ENCODE results near the gene TEN1. TPM values are rescaled to one million over a fixed set of nuclear protein-coding genes. Genes with fewer than 3 reads are reported as not detected.
A peak's percentile ranks its signal among the peaks of the same experiment; 100 is the strongest.

Gene TEN1
- total and polyA plus RNA-seq, 2 experiments from 2014 or later: 23.8 to 26.9 TPM

- Histone ChIP-seq H3K27me3 (no peaks in the 10 kb centered on the region), H3K36me3 (peaks cover 2% of the 10 kb centered on the region), H3K9me3 (ENCODE audit: low read depth) (no peaks in the 10 kb centered on the region), H3K27ac (no peak within 1 kb of the TSS), H3K4me1 (ENCODE audit: low read depth) (peaks cover 3% of the 10 kb centered on the region), H3K4me3 (peak within 1 kb of the TSS; percentile 94)
- peak; percentile 96 to 97 for DNase-seq (ENCODE audit: low read depth in 1 of 2, low spot score in 1 of 2)
- no peak for TF ChIP-seq CTCF (IDR thresholded peaks at IDR 0.05; ENCODE audit: low read depth, low read length)
Measured at GRCh38 chr17:75940727-75941441, 38.2 kb upstream of the TEN1 start, which contains the start of gene FBF1. Gene FBF1 (minus strand): TSS chr17:75941042. CDS start chr17:75938149, 2,893 bp downstream.

DNA sequence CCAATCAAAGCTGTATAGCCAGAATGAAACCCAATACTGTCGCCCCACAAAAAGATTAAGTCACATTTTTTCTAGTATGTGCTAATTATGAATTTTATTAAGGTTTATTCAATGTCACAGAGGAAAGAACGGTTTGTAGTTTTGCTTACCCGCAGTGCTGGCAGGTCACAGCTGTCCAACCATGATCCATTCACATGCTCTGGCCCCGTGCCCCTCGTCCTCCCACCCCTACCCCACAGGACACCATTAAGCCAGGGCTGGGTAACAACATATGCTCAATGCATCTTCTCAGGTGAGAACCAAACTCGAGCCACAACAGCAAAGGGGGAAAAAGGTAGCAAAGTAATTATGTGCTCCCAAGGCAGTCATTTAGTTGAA is 37.6 kb upstream of the TEN1 start:
- Histone ChIP-seq H3K9me3 (ENCODE audit: low read depth) (no peaks in the 10 kb centered on the region), H3K27ac (no peak overlapping the region), H3K4me1 (ENCODE audit: low read depth) (peaks cover 3% of the 10 kb centered on the region), H3K36me3 (peaks cover 8% of the 10 kb centered on the region), H3K27me3 (no peaks in the 10 kb centered on the region), H3K4me3 (peak overlapping the region; percentile 94)
- no peak for TF ChIP-seq CTCF (IDR thresholded peaks at IDR 0.05; ENCODE audit: low read depth, low read length)
- no peak for DNase-seq (ENCODE audit: low read depth in 1 of 2, low spot score in 1 of 2)

GRCh38 chr17:75942473-75942872 is 36.6 kb upstream of the TEN1 start:
- H3K4me3 ChIP-seq: no peak overlapping the region
- no peak for TF ChIP-seq CTCF (IDR thresholded peaks at IDR 0.05; ENCODE audit: low read depth, low read length)
- H3K36me3 ChIP-seq: peaks cover 12% of the 10 kb centered on the region
- no peaks in the 10 kb centered on the region for H3K9me3 ChIP-seq (ENCODE audit: low read depth)
- DNase-seq (ENCODE audit: low read depth in 1 of 2, low spot score in 1 of 2): no peak
- H3K27me3 ChIP-seq: no peaks in the 10 kb centered on the region
- peaks cover 3% of the 10 kb centered on the region for H3K4me1 ChIP-seq (ENCODE audit: low read depth)
- H3K27ac ChIP-seq: no peak overlapping the region

GRCh38 chr17:75943491-75943890 is 35.5 kb upstream of the TEN1 start:
- H3K27ac ChIP-seq: peak overlapping the region; percentile 9
- H3K36me3 ChIP-seq: peaks cover 23% of the 10 kb centered on the region
- no peaks in the 10 kb centered on the region for H3K9me3 ChIP-seq (ENCODE audit: low read depth)
- H3K4me1 ChIP-seq (ENCODE audit: low read depth): peaks cover 3% of the 10 kb centered on the region
- no peaks in the 10 kb centered on the region for H3K27me3 ChIP-seq
- no peak for TF ChIP-seq CTCF (IDR thresholded peaks at IDR 0.05; ENCODE audit: low read depth, low read length)
- no peak for DNase-seq (ENCODE audit: low read depth in 1 of 2, low spot score in 1 of 2)
- no peak overlapping the region for H3K4me3 ChIP-seq

DNA sequence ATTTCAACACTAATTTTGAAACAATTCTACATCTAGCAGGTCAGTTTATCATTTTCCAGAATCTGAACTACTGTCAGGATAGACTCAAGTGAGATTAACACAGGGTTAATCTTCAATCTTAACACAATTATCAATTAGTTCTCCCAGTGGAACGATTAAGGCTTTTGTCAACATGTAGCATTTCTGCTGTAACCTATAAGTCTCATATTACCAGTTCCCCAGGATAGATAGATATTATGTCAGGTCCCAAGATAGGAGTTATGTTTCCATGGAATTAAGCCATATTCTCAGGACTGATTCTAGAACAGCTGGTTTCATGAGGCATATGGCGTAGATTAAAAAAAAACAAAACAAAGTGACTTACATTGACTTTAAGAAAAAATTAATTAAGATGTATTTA is 33.8 kb upstream of the TEN1 start:
- H3K27ac ChIP-seq: no peak overlapping the region
- peaks cover 3% of the 10 kb centered on the region for H3K4me1 ChIP-seq (ENCODE audit: low read depth)
- DNase-seq (ENCODE audit: low read depth in 1 of 2, low spot score in 1 of 2): no peak
- H3K36me3 ChIP-seq: peaks cover 37% of the 10 kb centered on the region
- no peaks in the 10 kb centered on the region for H3K9me3 ChIP-seq (ENCODE audit: low read depth)
- H3K4me3 ChIP-seq: no peak overlapping the region
- TF ChIP-seq CTCF (IDR thresholded peaks at IDR 0.05; ENCODE audit: low read depth, low read length): no peak
- no peaks in the 10 kb centered on the region for H3K27me3 ChIP-seq
